ENCODE measurements around the gene KCNJ6. TPM values are rescaled to one million over a fixed set of nuclear protein-coding genes. Genes with fewer than 3 reads are reported as not detected.

Gene KCNJ6
- total RNA-seq (2021; ENCODE audit: unreplicated experiment) (not detected), Bru-seq, nascent RNA (not detected), BruChase-seq, experiment 1, labeled RNA remaining after a 6-hour chase (percentile 0 among the genes with signal in this experiment), BruChase-seq, experiment 2, labeled RNA remaining after a 2-hour chase (not detected)
- polyA plus RNA-seq (2012): not detected in 2 replicates
- long read RNA-seq: 0 reads

- Histone ChIP-seq H3K36me3 (ENCODE audit: control insufficient read depth in 1 of 2, insufficient read depth in 2 of 2, low read length in 2 of 2) (no peaks in the 10 kb centered on the region), H3K27ac (ENCODE audit: low read depth, low read length) (no peak within 1 kb of the TSS), H3K79me2 (ENCODE audit: insufficient read depth, low read length) (no peaks in the 10 kb centered on the region), H3K4me2 (ENCODE audit: low read length) (no peak within 1 kb of the TSS), H3K9me3 (ENCODE audit: control insufficient read depth in 1 of 2, insufficient read depth in 1 of 2, low read depth in 1 of 2, low read length in 2 of 2) (peaks cover 0 to 5% of the 10 kb centered on the region in 2 experiments; a peak in 1 of 4 replicates), H2AFZ (ENCODE audit: low read depth, low read length, poor library complexity, severe bottlenecking) (no peak within 1 kb of the TSS), H3K9me2 (ENCODE audit: insufficient read depth) (no peaks in the 10 kb centered on the region), H4K20me1 (ENCODE audit: insufficient read depth) (no peaks in the 10 kb centered on the region; the same call in 1 of the 2 replicates), H3K9ac (ENCODE audit: low read length) (no peak within 1 kb of the TSS), H3K4me1 (ENCODE audit: control insufficient read depth in 1 of 2, insufficient read depth in 2 of 2, low read length in 2 of 2) (no peaks in the 10 kb centered on the region), H3K4me3 (replicated peaks in 1 of 2; ENCODE audit: low read depth in 1 of 2, low read length in 2 of 2) (no peak within 1 kb of the TSS), H3K27me3 (ENCODE audit: insufficient read depth, low read length) (no peaks in the 10 kb centered on the region)
- RAD21 ChIA-PET (ENCODE audit: low non-redundant PET in 1 of 2, low total read pairs in 2 of 2, uncharacterized antibody in 2 of 2, unreplicated experiment in 2 of 2): no interaction called here
- ATAC-seq (no peak), DNase-seq (ENCODE audit: low read depth, low spot score) (no peak)
- TF ChIP-seq CEBPB (IDR thresholded peaks at IDR 0.05; ENCODE audit: low read depth) (no peak), EZH2phosphoT487 (IDR thresholded peaks at IDR 0.05; ENCODE audit: borderline replicate concordance) (no peak), JUND (IDR thresholded peaks at IDR 0.05) (no peak), TCF7L2 (IDR thresholded peaks at IDR 0.05; ENCODE audit: borderline replicate concordance, extremely low read depth, insufficient read depth, insufficient read length) (no peak), SIN3A (IDR thresholded peaks at IDR 0.05; ENCODE audit: low read depth) (no peak), RAD21 (IDR thresholded peaks at IDR 0.05; ENCODE audit: low read depth) (no peak), EGR1 (IDR thresholded peaks at IDR 0.05; ENCODE audit: low read depth) (no peak), ZBTB33 (IDR thresholded peaks at IDR 0.05; ENCODE audit: extremely low read depth, insufficient replicate concordance, low read length) (no peak), POLR2AphosphoS5 (IDR thresholded peaks at IDR 0.05; ENCODE audit: low read depth, low read length) (no peak), ELF1 (IDR thresholded peaks at IDR 0.05; ENCODE audit: borderline replicate concordance, low read depth) (no peak), CBX3 (IDR thresholded peaks at IDR 0.05; ENCODE audit: low read depth) (no peak), FOSL1 (IDR thresholded peaks at IDR 0.05; ENCODE audit: low read depth) (no peak)
- TF ChIP-seq, protein P1, sequence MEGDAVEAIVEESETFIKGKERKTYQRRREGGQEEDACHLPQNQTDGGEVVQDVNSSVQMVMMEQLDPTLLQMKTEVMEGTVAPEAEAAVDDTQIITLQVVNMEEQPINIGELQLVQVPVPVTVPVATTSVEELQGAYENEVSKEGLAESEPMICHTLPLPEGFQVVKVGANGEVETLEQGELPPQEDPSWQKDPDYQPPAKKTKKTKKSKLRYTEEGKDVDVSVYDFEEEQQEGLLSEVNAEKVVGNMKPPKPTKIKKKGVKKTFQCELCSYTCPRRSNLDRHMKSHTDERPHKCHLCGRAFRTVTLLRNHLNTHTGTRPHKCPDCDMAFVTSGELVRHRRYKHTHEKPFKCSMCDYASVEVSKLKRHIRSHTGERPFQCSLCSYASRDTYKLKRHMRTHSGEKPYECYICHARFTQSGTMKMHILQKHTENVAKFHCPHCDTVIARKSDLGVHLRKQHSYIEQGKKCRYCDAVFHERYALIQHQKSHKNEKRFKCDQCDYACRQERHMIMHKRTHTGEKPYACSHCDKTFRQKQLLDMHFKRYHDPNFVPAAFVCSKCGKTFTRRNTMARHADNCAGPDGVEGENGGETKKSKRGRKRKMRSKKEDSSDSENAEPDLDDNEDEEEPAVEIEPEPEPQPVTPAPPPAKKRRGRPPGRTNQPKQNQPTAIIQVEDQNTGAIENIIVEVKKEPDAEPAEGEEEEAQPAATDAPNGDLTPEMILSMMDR (IDR thresholded peaks at IDR 0.05 in 2 of 3, conservative IDR thresholded peaks at IDR 0.05 in 1 of 3; ENCODE audit: borderline replicate concordance in 1 of 3, insufficient read depth in 1 of 3, low read depth in 2 of 3, low read length in 2 of 3): no peak
- TF ChIP-seq, protein P2, sequence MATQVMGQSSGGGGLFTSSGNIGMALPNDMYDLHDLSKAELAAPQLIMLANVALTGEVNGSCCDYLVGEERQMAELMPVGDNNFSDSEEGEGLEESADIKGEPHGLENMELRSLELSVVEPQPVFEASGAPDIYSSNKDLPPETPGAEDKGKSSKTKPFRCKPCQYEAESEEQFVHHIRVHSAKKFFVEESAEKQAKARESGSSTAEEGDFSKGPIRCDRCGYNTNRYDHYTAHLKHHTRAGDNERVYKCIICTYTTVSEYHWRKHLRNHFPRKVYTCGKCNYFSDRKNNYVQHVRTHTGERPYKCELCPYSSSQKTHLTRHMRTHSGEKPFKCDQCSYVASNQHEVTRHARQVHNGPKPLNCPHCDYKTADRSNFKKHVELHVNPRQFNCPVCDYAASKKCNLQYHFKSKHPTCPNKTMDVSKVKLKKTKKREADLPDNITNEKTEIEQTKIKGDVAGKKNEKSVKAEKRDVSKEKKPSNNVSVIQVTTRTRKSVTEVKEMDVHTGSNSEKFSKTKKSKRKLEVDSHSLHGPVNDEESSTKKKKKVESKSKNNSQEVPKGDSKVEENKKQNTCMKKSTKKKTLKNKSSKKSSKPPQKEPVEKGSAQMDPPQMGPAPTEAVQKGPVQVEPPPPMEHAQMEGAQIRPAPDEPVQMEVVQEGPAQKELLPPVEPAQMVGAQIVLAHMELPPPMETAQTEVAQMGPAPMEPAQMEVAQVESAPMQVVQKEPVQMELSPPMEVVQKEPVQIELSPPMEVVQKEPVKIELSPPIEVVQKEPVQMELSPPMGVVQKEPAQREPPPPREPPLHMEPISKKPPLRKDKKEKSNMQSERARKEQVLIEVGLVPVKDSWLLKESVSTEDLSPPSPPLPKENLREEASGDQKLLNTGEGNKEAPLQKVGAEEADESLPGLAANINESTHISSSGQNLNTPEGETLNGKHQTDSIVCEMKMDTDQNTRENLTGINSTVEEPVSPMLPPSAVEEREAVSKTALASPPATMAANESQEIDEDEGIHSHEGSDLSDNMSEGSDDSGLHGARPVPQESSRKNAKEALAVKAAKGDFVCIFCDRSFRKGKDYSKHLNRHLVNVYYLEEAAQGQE (IDR thresholded peaks at IDR 0.05; ENCODE audit: low read depth): no peak
- no TSS peak for BruUV-seq (replicated peaks)
- CTCF ChIA-PET: no interaction called here
- POLR2A ChIA-PET: no interaction called here
- intact Hi-C loops (cut with micrococcal nuclease): no loop called here
Measured at GRCh38 chr21:37916310-37917051, at the start of gene KCNJ6. Gene KCNJ6, minus strand, starts transcription at chr21:37916457. Its CDS starts 75,775 bp downstream, at chr21:37840682.

All from HCT116 (cell line).